Astrocyte (in vitro differentiated cells and primary cell): Measurements from ENCODE around the gene UBALD2.
A peak's percentile ranks its signal among the peaks of the same experiment; 100 is the strongest.

Experiments
- EZH2 ChIP-seq: IDR thresholded peaks from 2 replicates; pipeline ENCODE4 v1.6.1; 2012; ENCODE audit warnings: mild to moderate bottlenecking, low read length, inconsistent platforms; ENCODE audit not compliant: insufficient read depth
- TF ChIP-seq, protein P1 (sequence below): IDR thresholded peaks from 2 replicates; pipeline ENCODE4 v1.5.1; 2011; ENCODE audit warnings: low read depth, mild to moderate bottlenecking, inconsistent platforms, low read length, moderate library complexity; ENCODE audit not compliant: insufficient read depth

DNA sequence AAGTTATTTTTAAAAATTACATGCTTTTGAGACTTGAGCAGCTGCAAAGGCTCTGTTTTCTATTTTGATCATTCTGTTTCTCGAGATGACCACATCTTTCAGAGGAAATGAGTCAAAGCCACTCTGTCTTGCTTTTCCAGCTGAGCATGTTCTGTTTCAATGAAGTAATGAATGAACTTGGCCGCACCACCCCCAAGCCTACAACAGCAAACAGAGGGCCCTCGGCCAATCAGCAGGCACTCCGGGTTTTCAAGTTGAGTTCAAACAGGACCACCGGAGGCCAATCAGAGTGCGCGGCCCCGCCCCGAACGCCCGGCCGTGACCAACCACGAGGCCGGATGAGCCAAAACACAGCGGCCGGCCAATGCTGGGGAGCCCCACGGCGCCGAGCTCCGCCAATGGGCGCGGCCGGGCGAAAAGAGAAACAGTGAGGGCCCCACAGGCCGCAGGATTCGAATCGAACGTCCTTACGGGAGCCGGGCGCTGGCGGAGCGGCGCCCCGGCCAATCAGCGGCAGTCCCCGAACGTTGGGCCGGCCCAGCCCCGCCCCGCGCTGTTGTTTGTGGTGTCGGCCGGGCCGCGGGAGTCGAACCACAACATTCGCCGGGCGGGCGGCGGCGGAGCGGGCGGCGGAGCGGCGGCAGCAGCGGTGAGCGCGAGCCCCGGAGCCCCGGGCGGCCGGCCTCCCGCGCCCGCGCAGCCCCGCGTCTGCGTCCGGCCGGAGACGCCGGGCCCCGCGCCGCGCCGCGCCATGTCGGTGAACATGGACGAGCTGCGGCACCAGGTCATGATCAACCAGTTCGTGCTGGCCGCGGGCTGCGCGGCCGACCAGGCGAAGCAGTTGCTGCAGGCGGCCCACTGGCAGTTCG lies at the start of gene UBALD2:
- TF ChIP-seq, protein P1, sequence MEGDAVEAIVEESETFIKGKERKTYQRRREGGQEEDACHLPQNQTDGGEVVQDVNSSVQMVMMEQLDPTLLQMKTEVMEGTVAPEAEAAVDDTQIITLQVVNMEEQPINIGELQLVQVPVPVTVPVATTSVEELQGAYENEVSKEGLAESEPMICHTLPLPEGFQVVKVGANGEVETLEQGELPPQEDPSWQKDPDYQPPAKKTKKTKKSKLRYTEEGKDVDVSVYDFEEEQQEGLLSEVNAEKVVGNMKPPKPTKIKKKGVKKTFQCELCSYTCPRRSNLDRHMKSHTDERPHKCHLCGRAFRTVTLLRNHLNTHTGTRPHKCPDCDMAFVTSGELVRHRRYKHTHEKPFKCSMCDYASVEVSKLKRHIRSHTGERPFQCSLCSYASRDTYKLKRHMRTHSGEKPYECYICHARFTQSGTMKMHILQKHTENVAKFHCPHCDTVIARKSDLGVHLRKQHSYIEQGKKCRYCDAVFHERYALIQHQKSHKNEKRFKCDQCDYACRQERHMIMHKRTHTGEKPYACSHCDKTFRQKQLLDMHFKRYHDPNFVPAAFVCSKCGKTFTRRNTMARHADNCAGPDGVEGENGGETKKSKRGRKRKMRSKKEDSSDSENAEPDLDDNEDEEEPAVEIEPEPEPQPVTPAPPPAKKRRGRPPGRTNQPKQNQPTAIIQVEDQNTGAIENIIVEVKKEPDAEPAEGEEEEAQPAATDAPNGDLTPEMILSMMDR, result no peak
- TF ChIP-seq EZH2, result peak; percentile 92
